Stimulated activated naive CD8-positive, alpha-beta T cell treated with anti-CD3 and anti-CD28 coated beads, Interleukin-15, amount 100 ng/mL, for 72 hours (primary cell): ENCODE results near the gene ZNF248.

Experiments used
- ATAC-seq: fragments of 150-1000 bp; cut with Tn5 transposase; 2 replicates; pipeline ENCODE4 v1.10.0; 2021; ENCODE audit warnings: mild to moderate bottlenecking, moderate library complexity
- DNase-seq, 2 donors: peaks; one replicate each; pipeline ENCODE4 v3.0.0; 2021 to 2022
- H3K27ac Mint-ChIP-seq, 2 donors: one replicate each; pipeline ENCODE4 v1.8.0; 2022; ENCODE audit warnings: mild to moderate bottlenecking in 2 of 2, mixed read lengths in 2 of 2, moderate library complexity in 2 of 2
- H3K27me3 Mint-ChIP-seq: one replicate; pipeline ENCODE4 v1.8.0; 2022; ENCODE audit warnings: mixed read lengths
- H3K4me1 Mint-ChIP-seq: one replicate; pipeline ENCODE4 v1.8.0; 2022; ENCODE audit warnings: mild to moderate bottlenecking, mixed read lengths
- H3K4me3 Mint-ChIP-seq, 2 donors: one replicate each; pipeline ENCODE4 v1.8.0; 2022; ENCODE audit warnings: mild to moderate bottlenecking in 2 of 2, mixed read lengths in 2 of 2, moderate library complexity in 1 of 2
- H3K9me3 Mint-ChIP-seq, 2 donors: one replicate each; pipeline ENCODE4 v1.8.0; 2022; ENCODE audit warnings: mixed read lengths in 2 of 2

The ZNF248 gene

DNA sequence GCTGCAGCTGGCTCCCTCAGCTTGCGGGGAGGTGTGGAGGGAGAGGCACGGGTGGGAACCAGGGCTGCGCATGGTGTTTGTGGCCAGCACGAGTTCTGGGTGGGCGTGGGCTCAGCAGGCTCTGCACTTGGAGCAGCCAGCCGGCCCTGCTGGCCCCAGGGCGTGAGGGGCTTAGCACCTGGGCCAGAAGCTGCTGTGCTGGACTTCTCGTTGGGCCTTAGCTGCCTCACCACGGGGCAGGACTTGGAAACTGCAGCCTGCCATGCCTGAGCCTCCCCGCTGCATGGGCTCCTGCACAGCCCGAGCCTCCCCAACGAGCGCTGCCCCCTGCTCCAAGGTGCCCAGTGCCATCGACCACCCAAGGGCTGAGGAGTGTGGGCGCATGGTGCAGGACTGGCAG is 120.1 kb downstream of the ZNF248 start:
- ATAC-seq, result no peak
- Mint-ChIP-seq H3K4me1 (no peaks in the 10 kb centered on the region), H3K4me3 (no peak overlapping the region), H3K27ac (no peak overlapping the region), H3K27me3 (no peaks in the 10 kb centered on the region), H3K9me3 (peaks cover 11 to 34% of the 10 kb centered on the region in 2 donors)
- DNase-seq, result no peak

DNA sequence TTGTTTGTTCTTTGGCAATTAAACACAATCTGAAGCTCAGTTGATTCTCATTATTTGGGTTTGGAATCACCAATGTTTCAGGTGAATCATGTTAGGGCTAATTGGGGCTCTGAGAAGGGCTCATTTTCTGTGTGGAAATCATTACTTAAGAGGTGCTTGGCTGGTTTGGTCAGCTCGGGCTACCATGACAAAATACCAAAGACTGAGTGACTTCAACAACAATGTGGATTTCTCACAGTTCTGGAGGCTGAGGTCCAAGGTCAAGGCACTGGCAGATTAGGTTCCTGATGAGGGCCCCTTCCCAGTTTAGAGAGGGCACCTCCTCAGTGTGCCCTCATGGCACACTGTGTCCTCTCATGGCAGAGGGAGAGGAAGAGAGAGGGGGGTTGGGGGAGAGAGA is 121.3 kb downstream of the ZNF248 start:
- Mint-ChIP-seq H3K27ac (peak overlapping the region in 1 of 2 donors; percentile 63), H3K27me3 (no peaks in the 10 kb centered on the region), H3K4me1 (no peaks in the 10 kb centered on the region), H3K4me3 (no peak overlapping the region), H3K9me3 (peaks cover 11 to 29% of the 10 kb centered on the region in 2 donors)
- DNase-seq, result no peak
- ATAC-seq, result no peak

DNA sequence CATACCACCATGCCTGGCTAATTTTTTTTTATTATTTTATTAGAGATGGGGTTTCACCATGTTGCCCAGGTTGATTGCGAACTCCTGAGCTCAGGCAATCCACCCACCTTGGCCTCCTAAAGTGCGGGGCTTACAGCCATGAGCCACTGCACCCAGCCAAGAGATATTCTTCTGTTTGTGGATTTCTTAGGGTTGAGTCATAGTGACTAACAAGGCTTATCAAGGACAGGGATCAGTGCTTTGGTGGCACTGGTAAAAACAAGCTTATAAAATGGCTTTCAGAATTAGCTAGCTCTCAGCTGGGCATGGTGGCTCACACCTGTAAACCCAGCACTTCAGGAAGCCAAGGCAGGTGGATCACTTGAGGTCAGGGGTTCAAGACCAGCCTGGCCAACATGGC is 122.4 kb downstream of the ZNF248 start:
- Mint-ChIP-seq H3K4me1 (no peaks in the 10 kb centered on the region), H3K27ac (no peak overlapping the region), H3K4me3 (no peak overlapping the region), H3K27me3 (no peaks in the 10 kb centered on the region), H3K9me3 (peaks cover 11 to 22% of the 10 kb centered on the region in 2 donors)
- ATAC-seq (no peak), DNase-seq (no peak)
